Body of pancreas (tissue), 4 donors: Measurements from ENCODE around the gene KIF2C.

Source experiments
- CTCF ChIP-seq, 7 experiments: fragments of 450-650 bp in 4 of 7; fragments of 200-600 bp in 3 of 7; sonication (generic) in 3 of 7; IDR thresholded peaks; one replicate each; pipeline ENCODE4 v1.5.1; 2016 to 2019; ENCODE audit warnings: antibody characterized with exemption in 7 of 7
- POLR2A ChIP-seq, 3 donors: fragments of 450-650 bp; IDR thresholded peaks; one replicate each; pipeline ENCODE4 v1.6.1; 2016; ENCODE audit warnings: antibody characterized with exemption in 3 of 3, mild to moderate bottlenecking in 2 of 3

DNA sequence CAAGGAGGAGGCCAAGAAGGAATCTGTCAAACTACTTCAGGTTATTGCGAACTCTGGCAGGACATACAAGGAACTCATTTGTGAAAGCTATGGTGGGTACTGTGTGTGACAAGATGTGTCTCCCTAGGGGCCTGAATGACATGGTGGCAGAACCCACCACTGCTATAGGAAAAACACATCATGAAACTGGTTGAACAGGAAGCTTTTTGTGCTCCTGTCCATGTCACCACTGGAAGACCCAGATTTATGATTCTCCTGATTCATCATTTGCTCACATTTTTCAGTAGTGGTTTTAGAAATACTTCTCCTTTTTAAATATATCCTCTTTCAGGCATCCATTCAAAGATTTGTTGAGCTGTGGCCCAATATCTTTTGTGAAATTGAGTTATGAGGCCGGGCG is 41.5 kb upstream of the KIF2C start:
- no peak for TF ChIP-seq CTCF (IDR thresholded peaks at IDR 0.05)
- TF ChIP-seq POLR2A (IDR thresholded peaks at IDR 0.05): no peak
